GM12873 (cell line): ENCODE results near the gene CHTF18.

ENCODE experiments used
- TF ChIP-seq, protein P1 (sequence below): IDR thresholded peaks from 2 replicates; pipeline ENCODE4 v1.5.1; 2012; ENCODE audit warnings: low read depth, mild to moderate bottlenecking, moderate library complexity, low read length, control low read depth; ENCODE audit not compliant: insufficient read depth; ENCODE audit errors: missing control alignments

Gene CHTF18

DNA sequence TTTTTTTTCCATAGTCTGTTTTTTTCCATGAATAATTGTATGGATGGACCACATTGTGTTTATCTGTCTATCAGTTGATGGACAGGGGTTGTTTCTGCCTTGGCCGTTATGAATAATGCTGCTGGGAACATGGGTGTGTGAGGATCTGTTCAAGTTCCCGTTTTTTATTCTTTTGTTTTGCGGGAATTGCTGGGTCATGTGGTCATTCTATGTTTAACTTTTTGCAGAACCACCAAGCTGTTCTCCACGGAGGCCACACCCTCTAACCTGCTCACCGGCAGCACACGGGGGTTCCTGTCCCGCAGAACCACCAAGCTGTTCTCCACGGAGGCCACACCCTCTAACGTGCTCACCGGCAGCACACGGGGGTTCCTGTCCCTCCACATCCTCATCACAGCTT, 33.8 kb upstream of the CHTF18 start:
- TF ChIP-seq, protein P1, sequence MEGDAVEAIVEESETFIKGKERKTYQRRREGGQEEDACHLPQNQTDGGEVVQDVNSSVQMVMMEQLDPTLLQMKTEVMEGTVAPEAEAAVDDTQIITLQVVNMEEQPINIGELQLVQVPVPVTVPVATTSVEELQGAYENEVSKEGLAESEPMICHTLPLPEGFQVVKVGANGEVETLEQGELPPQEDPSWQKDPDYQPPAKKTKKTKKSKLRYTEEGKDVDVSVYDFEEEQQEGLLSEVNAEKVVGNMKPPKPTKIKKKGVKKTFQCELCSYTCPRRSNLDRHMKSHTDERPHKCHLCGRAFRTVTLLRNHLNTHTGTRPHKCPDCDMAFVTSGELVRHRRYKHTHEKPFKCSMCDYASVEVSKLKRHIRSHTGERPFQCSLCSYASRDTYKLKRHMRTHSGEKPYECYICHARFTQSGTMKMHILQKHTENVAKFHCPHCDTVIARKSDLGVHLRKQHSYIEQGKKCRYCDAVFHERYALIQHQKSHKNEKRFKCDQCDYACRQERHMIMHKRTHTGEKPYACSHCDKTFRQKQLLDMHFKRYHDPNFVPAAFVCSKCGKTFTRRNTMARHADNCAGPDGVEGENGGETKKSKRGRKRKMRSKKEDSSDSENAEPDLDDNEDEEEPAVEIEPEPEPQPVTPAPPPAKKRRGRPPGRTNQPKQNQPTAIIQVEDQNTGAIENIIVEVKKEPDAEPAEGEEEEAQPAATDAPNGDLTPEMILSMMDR, result no peak

DNA sequence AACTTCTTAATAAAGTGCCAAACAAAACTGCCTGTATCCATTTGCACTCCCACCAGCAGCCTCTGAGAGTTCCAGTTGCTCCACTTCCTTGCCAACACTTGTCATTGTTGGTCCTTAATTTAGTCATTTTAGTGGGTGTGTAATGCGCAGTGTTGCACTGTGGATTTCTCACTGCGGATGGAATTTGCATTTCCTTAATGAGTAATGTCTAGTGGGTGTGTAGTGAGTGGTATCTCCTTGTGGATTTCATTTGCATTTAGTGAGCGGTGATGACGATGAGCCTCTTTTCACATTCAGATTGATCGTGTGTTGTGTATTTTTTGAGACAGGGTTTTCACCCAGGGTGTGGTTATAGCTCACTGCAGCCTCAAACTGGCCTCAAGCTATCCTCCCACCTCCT, 32.0 kb upstream of the CHTF18 start:
- TF ChIP-seq, protein P1, result no peak

DNA sequence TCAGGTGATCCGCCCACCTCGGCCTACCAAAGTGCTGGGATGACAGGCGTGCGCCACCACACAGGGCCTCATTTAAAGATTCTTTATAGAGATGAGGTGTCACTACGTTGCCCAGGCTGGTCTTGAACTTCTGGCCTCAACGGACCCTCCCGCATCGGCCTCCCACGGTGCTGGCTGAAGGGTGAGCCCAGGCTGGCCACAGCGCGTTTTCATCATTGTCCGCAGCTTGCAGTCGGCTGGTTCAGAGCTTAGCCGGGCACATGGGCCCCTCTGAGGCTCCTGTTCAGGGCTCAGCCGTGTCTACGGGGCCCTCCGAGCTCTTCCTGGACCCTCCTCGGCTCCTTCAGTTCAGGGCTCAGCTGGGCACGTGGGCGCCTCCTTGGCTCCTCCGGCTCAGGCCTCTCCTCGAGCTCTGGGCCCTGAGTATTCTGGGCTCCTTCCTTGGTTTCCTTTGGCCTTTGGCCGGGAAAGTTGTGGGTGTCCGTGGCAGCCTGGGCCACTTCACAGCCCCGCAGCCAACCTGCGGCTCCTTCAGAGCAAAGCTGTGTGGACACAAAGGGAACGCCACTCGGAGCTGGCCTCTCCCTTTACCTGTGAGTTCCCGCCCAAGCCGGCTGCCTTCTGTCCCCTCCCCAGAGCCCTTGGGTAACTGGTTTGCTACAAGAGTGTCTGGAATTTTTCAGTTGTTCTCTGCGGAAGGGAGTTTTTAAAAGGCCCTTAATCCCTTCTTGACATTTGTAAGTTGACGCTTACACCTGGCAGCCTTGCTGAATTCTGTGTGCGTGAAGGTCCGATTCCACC, 29.1 kb upstream of the CHTF18 start:
- TF ChIP-seq, protein P1, result no peak

DNA sequence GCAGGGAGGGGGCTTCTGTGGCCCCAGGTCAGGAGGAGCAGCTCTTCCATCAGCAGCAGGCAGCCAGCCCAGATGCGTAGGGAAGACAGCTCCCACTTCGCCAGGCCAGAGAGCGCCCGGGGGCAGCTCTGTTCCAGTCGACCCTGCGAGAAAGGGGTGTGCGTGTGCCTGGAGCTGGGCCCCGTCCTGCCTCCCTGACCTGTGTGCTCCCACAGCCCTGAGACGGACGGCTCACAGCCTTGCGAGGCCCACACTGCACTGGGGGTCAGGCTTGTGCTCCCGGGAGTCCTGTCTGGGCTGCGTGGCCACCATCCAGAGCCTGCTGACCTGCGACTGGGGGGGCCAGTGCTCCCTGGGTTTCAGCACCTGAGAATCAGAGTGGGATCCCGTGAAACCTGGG, 28.4 kb upstream of the CHTF18 start:
- TF ChIP-seq, protein P1, result no peak

DNA sequence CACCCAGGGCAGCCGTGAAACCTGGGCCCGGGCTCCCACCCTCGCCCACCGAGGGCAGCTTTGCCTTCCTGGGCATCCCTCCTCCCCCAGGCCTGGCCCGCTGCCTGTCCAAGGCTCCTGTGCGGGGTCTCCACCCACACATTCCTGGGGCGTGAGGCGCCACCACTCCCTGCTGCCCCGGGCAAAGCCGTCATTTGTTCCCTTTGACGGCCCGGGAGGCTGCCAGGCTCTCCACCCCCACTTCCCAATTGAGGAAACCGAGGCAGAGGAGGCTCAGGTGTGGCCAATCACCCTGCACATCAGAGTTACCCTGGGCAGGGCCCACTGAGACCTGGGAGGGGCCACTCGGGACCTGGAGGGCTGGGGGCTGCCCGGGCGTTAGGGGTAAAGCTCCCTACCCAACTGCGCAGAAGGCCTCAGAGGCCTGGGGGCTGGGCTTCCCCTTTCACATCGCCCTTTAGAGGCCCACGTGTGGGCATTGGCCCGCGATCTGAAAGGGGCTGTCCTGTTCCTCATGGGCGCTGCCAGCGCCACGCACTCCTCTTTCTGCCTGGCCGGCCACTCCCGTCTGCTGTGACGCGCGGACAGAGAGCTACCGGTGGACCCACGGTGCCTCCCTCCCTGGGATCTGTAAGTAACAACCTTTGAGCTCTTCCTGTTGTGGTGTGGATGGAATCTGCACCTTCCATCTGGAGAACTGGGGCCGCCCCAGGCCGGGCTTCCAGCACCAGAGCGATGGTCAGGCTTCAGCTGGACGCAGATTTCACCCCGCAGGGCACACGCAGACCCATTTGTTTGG, 27.7 kb upstream of the CHTF18 start, which contains the start of gene MSLN:
MSLN (plus strand) TSS at position 190 of the 799 bp plus-strand sequence. CDS start 1,947 bp downstream, outside the sequence.
- TF ChIP-seq, protein P1, result no peak

DNA sequence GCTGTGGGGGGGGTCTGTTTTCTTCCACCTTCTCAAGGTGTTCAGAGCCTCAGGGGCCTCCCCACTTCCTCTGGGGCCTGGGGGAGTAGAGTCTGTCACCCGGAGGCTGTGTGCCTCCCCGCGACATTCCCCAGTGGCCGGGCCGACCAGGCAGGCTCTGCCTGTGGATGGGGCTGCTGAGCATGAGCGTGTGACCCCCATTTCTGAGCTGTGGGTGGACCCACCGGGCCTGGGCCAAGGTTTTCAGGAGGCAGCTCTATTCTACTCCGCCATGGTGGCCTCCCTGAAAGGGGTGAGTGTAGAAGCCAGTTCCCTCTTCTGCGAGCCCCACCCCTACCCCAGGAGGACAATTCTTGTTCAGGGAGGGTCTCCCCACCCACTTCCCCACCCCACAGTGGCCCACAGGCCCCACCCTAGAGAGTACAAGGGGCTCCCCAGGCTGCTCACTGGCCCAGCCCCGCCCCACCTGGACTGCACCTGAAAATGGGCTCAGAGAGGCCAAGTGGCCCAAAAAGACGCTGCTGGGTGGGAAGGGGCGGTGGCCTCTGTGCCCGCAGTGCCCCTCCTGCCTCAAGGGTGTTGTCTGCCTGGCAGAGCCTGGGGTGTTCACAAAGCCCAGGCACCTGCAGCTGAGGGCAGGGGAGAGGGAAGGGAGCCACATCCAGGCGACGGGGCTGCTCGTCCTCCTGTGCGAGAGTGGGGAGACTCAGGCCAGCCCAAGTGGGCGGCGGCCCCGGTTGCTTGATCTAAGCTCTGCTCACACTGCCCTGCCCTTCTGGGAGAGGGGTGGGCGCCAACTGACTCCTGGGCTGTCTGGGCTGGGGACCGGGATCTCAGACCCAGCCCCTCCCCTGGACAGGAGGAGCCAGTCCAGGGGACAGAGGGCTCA, 26.6 kb upstream of the CHTF18 start:
- TF ChIP-seq, protein P1, result no peak
